IMR-90 (cell line): ENCODE data around the gene HFM1.

ENCODE experiments used
- BHLHE40 ChIP-seq: fragments of 150-350 bp; IDR thresholded peaks from 2 replicates; pipeline ENCODE4 v1.6.1; 2016; ENCODE audit warnings: mild to moderate bottlenecking, low read depth, low read length
- CEBPB ChIP-seq: IDR thresholded peaks from 2 replicates; pipeline ENCODE4 v1.6.1; 2012; ENCODE audit warnings: low read depth, low read length, improper control_type of control experiment
- CHD1 ChIP-seq: IDR thresholded peaks from 2 replicates; pipeline ENCODE4 v1.6.1; 2012; ENCODE audit warnings: low read depth, low read length, improper control_type of control experiment
- CTCF ChIP-seq: conservative IDR thresholded peaks from 2 replicates; pipeline ENCODE4 v1.5.1; 2012; ENCODE audit warnings: mild to moderate bottlenecking, low read depth, low read length, improper control_type of control experiment
- ELK1 ChIP-seq: fragments of 150-350 bp; IDR thresholded peaks from 2 replicates; pipeline ENCODE4 v1.6.1; 2016; ENCODE audit warnings: low read depth, mild to moderate bottlenecking, low read length, moderate library complexity, borderline replicate concordance
- FOS ChIP-seq: fragments of 150-350 bp; IDR thresholded peaks from 2 replicates; pipeline ENCODE4 v1.6.1; 2016; ENCODE audit warnings: low read depth, low read length
- MAZ ChIP-seq: IDR thresholded peaks from 2 replicates; pipeline ENCODE4 v1.6.1; 2012; ENCODE audit warnings: low read depth, mild to moderate bottlenecking, low read length, improper control_type of control experiment, moderate library complexity, borderline replicate concordance
- MXI1 ChIP-seq: IDR thresholded peaks from 2 replicates; pipeline ENCODE4 v1.6.1; 2012; ENCODE audit warnings: low read depth, mild to moderate bottlenecking, low read length, moderate library complexity, borderline replicate concordance
- POLR2A ChIP-seq: IDR thresholded peaks from 2 replicates; pipeline ENCODE4 v1.6.1; 2012; ENCODE audit warnings: mild to moderate bottlenecking, low read depth, low read length
- RAD21 ChIP-seq: IDR thresholded peaks from 2 replicates; pipeline ENCODE4 v1.6.1; 2012; ENCODE audit warnings: low read length, improper control_type of control experiment
- RCOR1 ChIP-seq: IDR thresholded peaks from 2 replicates; pipeline ENCODE4 v1.6.1; 2012; ENCODE audit warnings: mild to moderate bottlenecking, low read length, improper control_type of control experiment; ENCODE audit not compliant: insufficient replicate concordance
- RFX5 ChIP-seq: IDR thresholded peaks from 2 replicates; pipeline ENCODE4 v1.8.0; 2012; ENCODE audit warnings: low read depth, mild to moderate bottlenecking, low read length, moderate library complexity
- SMC3 ChIP-seq: fragments of 150-350 bp; IDR thresholded peaks from 2 replicates; pipeline ENCODE4 v1.6.1; 2016; ENCODE audit warnings: low read depth, mild to moderate bottlenecking, antibody characterized with exemption, low read length, moderate library complexity
- USF2 ChIP-seq: fragments of 150-350 bp; IDR thresholded peaks from 2 replicates; pipeline ENCODE4 v1.6.1; 2017; ENCODE audit warnings: mild to moderate bottlenecking, antibody characterized with exemption, low read length, low read depth

GRCh38 chr1:91283421-91283726, 121.3 kb downstream of the HFM1 start:
- TF ChIP-seq CTCF: no peak
- no peak for TF ChIP-seq SMC3
- no peak for TF ChIP-seq FOS
- no peak for TF ChIP-seq POLR2A
- no peak for TF ChIP-seq RFX5
- no peak for TF ChIP-seq CHD1
- TF ChIP-seq RAD21: no peak
- no peak for TF ChIP-seq USF2
- no peak for TF ChIP-seq RCOR1
- TF ChIP-seq MXI1: no peak
- TF ChIP-seq ELK1: no peak
- no peak for TF ChIP-seq BHLHE40
- TF ChIP-seq CEBPB: no peak
- TF ChIP-seq MAZ: no peak
